NCI-H510A (cell line): ENCODE data around the gene SPTBN5.

Experiments
- DNase-seq: peaks from one replicate; lab custom pipeline; 2025; lab: John Stamatoyannopoulos, UW

Gene SPTBN5

GRCh38 chr15:41883484-41883825, 10.4 kb downstream of the SPTBN5 start:
- DNase-seq: no peak

GRCh38 chr15:41882689-41883483, 11.0 kb downstream of the SPTBN5 start:
- no peak for DNase-seq

- DNase-seq: no peak
These were observed 11.7 kb downstream of the SPTBN5 start for GRCh38 chr15:41881920-41882688.

- no peak for DNase-seq
These were observed 12.3 kb downstream of the SPTBN5 start for GRCh38 chr15:41881550-41881919.

GRCh38 chr15:41881086-41881485, 12.8 kb downstream of the SPTBN5 start:
- DNase-seq: no peak

GRCh38 chr15:41880156-41880877, 13.5 kb downstream of the SPTBN5 start:
- DNase-seq: no peak

- DNase-seq: no peak
These were observed 14.5 kb downstream of the SPTBN5 start for GRCh38 chr15:41879321-41879845.

GRCh38 chr15:41878355-41878699, 15.5 kb downstream of the SPTBN5 start:
- DNase-seq: no peak

GRCh38 chr15:41877631-41878354, 16.1 kb downstream of the SPTBN5 start:
- DNase-seq: no peak

- DNase-seq: no peak
These were observed 17.2 kb downstream of the SPTBN5 start for GRCh38 chr15:41876689-41877088.

- DNase-seq: no peak
These were observed 17.8 kb downstream of the SPTBN5 start for GRCh38 chr15:41876007-41876406.

GRCh38 chr15:41874736-41875135, 19.1 kb downstream of the SPTBN5 start:
- no peak for DNase-seq

GRCh38 chr15:41873711-41874110, 20.1 kb downstream of the SPTBN5 start:
- peak; percentile 72 for DNase-seq

- DNase-seq: no peak
These were observed 21.6 kb downstream of the SPTBN5 start for GRCh38 chr15:41872166-41872747.

- no peak for DNase-seq
These were observed 22.5 kb downstream of the SPTBN5 start for GRCh38 chr15:41871175-41871905.

GRCh38 chr15:41870689-41871081, 23.2 kb downstream of the SPTBN5 start:
- DNase-seq: no peak

- DNase-seq: no peak
These were observed 23.8 kb downstream of the SPTBN5 start for GRCh38 chr15:41869770-41870688.

- no peak for DNase-seq
These were observed 25.5 kb downstream of the SPTBN5 start for GRCh38 chr15:41868321-41868720.

- no peak for DNase-seq
These were observed 26.8 kb downstream of the SPTBN5 start for GRCh38 chr15:41866872-41867579.
